Peyer's patch (tissue), 4 donors: ENCODE measurements around the gene HAND1. TPM values are rescaled to one million over a fixed set of nuclear protein-coding genes. Genes with fewer than 3 reads are reported as not detected.

Experiments used
- DNase-seq, 3 donors: peaks; one replicate each; pipeline ENCODE4 v3.0.0-alpha.2; 2017 to 2019
- H3K27ac ChIP-seq, 4 donors: fragments of 200-600 bp; sonication (generic); one replicate each; pipeline ENCODE4 v1.5.1; 2016 to 2019
- H3K27me3 ChIP-seq, 2 donors: fragments of 200-600 bp; sonication (generic); one replicate each; pipeline ENCODE4 v1.5.1; 2019
- H3K36me3 ChIP-seq, 3 donors: fragments of 200-600 bp; sonication (generic); one replicate each; pipeline ENCODE4 v1.5.1; 2016 to 2019
- H3K4me1 ChIP-seq, 4 donors: fragments of 200-600 bp; sonication (generic); one replicate each; pipeline ENCODE4 v1.5.1; 2016 to 2019
- H3K4me3 ChIP-seq, 4 donors: fragments of 200-600 bp; sonication (generic); 1 replicate in 3 of 4; 2 replicates in 1 of 4; pipeline ENCODE4 v1.5.1; 2016 to 2019; ENCODE audit warnings: mild to moderate bottlenecking in 1 of 4
- H3K9me3 ChIP-seq, 4 donors: fragments of 200-600 bp; sonication (generic); one replicate each; pipeline ENCODE4 v1.5.1; 2016 to 2019; ENCODE audit warnings: mild to moderate bottlenecking in 1 of 4
- POLR2A ChIP-seq, 2 donors: fragments of 450-650 bp; IDR thresholded peaks; one replicate each; pipeline ENCODE4 v1.5.1; 2017; ENCODE audit warnings: antibody characterized with exemption in 2 of 2, mild to moderate bottlenecking in 2 of 2, moderate library complexity in 2 of 2
- total RNA-seq, 4 donors: library from RNA; depleted of rRNA; stranded (reverse); fragments of >200 nt; gene quantifications; one replicate each; pipeline ENCODE4 v1.1.0, GENCODE V29; 2016
- TF ChIP-seq, protein P1 (sequence below), 6 experiments: fragments of 450-650 bp in 4 of 6; fragments of 200-600 bp in 2 of 6; sonication (generic) in 1 of 6; IDR thresholded peaks; one replicate each; pipeline ENCODE4 v1.5.1; 2017 to 2019; ENCODE audit warnings: antibody characterized with exemption in 6 of 6, mild to moderate bottlenecking in 3 of 6, moderate library complexity in 1 of 6

HAND1 gene
- total RNA-seq, 4 donors from 2014 or later: 0.54 to 1.8 TPM; not detected in 2

DNA sequence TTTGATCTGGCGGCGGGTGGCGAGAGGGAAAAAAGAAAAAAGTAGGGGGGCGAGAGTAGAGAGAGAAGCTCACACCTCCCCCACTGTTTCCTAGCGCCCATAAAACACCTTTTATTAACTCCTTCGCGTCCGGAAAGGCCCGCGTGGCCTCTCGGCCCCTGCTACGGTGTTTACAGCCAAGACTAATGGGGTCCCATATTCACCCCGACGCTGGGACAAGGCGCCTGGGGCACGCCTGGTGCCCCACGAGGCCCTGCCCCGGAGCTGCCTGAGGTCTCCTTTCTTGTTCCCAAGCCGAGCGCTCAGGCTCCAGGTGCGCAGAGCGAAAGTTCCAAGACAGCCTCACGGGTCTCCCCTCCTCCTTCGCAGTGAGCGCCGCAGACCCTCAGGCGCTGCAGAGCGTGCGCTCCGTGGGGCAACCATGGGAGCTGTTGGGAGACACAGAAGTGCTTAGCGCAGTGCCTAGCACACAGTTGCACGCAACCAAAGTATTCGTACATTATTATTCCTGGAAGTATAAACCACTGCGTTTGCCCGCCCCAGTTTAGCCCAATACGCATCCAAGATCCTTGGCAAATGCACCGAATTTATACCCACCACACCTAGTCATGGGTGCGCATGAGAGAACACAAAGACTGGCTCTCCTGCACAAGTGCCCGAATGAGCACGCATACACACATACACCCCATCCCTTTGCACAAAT lies 4.3 kb downstream of the HAND1 start:
- Histone ChIP-seq H3K27me3 (peaks cover 0 to 61% of the 10 kb centered on the region in 2 donors), H3K4me3 (peak overlapping the region in 1 of 4 donors; percentile 16), H3K27ac (peak overlapping the region in 1 of 4 donors; percentile 61), H3K9me3 (no peaks in the 10 kb centered on the region), H3K36me3 (no peaks in the 10 kb centered on the region), H3K4me1 (peaks cover 0 to 40% (median 14%) of the 10 kb centered on the region in 4 donors)
- no peak for DNase-seq
- TF ChIP-seq, protein P1, sequence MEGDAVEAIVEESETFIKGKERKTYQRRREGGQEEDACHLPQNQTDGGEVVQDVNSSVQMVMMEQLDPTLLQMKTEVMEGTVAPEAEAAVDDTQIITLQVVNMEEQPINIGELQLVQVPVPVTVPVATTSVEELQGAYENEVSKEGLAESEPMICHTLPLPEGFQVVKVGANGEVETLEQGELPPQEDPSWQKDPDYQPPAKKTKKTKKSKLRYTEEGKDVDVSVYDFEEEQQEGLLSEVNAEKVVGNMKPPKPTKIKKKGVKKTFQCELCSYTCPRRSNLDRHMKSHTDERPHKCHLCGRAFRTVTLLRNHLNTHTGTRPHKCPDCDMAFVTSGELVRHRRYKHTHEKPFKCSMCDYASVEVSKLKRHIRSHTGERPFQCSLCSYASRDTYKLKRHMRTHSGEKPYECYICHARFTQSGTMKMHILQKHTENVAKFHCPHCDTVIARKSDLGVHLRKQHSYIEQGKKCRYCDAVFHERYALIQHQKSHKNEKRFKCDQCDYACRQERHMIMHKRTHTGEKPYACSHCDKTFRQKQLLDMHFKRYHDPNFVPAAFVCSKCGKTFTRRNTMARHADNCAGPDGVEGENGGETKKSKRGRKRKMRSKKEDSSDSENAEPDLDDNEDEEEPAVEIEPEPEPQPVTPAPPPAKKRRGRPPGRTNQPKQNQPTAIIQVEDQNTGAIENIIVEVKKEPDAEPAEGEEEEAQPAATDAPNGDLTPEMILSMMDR (IDR thresholded peaks at IDR 0.05): no peak
- no peak for TF ChIP-seq POLR2A (IDR thresholded peaks at IDR 0.05)

DNA sequence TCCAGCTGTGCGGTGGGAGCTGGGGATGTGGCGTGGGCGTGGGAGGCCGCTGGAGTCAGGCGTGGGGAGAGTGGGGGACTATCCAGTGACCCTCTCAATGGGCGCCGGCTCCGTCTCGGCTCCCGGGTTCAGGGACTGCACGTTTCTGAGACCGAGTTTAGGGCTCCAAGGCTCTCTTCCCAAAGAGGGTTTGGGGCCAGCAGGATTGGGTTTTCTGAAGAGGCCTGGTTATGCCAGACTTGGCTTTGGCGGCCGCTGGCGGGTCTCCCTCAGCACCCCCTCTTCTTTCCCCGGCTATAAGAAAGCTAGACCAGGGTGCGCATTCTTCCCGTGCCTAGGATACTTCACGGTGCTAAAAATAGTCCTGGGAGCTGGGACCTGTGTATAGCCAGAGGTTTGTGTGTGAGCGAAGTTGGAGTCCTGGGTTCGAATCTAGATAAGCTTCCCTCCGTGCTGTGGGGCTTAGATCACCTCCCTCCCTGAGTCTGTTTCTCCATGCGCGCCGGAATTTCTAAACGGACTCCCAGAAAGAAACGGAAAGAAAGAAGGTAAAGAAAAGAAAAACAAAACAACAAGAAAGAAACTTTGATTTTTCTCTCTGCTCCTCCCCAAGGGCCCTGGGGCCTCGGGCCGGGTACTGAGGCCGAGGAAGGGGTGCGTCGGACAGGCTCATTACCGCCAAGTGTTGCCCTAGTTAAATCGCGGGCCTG lies 5.0 kb downstream of the HAND1 start:
- TF ChIP-seq POLR2A (IDR thresholded peaks at IDR 0.05): no peak
- TF ChIP-seq, protein P1 (IDR thresholded peaks at IDR 0.05): no peak
- H3K4me3 ChIP-seq: peak overlapping the region in 1 of 4 donors; percentile 16
- no peaks in the 10 kb centered on the region for H3K9me3 ChIP-seq
- H3K27me3 ChIP-seq: peaks cover 0 to 55% of the 10 kb centered on the region in 2 donors
- H3K4me1 ChIP-seq: peaks cover 0 to 33% (median 10%) of the 10 kb centered on the region in 4 donors
- no peak for DNase-seq
- H3K36me3 ChIP-seq: no peaks in the 10 kb centered on the region
- H3K27ac ChIP-seq: peak overlapping the region in 1 of 4 donors; percentile 61

GRCh38 chr5:154470947-154471870 lies 6.8 kb downstream of the HAND1 start:
- Histone ChIP-seq H3K4me1 (peaks cover 0 to 23% (median 3%) of the 10 kb centered on the region in 4 donors), H3K4me3 (no peak overlapping the region), H3K27ac (peak overlapping the region in 1 of 4 donors; percentile 25), H3K9me3 (no peaks in the 10 kb centered on the region), H3K27me3 (peaks cover 0 to 37% of the 10 kb centered on the region in 2 donors), H3K36me3 (no peaks in the 10 kb centered on the region)
- no peak for DNase-seq
- no peak for TF ChIP-seq POLR2A (IDR thresholded peaks at IDR 0.05)
- TF ChIP-seq, protein P1 (IDR thresholded peaks at IDR 0.05): no peak

DNA sequence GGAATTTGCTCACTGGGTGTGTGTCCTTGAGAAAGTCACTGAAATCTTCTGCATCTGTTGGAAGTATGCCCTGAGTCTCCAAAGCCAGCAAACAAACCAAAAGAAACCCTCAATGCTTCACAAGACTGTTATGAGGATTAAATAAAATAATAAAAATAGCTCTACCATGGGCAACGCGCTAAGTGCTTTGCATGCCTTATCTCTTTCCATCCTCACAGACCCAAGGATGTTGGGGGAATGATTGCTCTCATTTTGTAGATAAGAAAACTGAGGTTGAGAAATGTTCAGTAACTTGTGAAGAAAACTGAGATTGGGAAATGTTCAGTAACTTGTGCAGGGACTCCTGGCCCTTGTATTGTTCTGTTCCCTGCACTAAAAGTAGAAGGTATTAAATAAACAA lies 7.9 kb downstream of the HAND1 start:
- Histone ChIP-seq H3K27ac (no peak overlapping the region), H3K27me3 (peaks cover 0 to 26% of the 10 kb centered on the region in 2 donors), H3K36me3 (no peaks in the 10 kb centered on the region), H3K4me1 (peaks cover 0 to 13% (median 1%) of the 10 kb centered on the region in 4 donors), H3K4me3 (no peak overlapping the region), H3K9me3 (no peaks in the 10 kb centered on the region)
- TF ChIP-seq, protein P1 (IDR thresholded peaks at IDR 0.05): no peak
- TF ChIP-seq POLR2A (IDR thresholded peaks at IDR 0.05): no peak
- DNase-seq: no peak

DNA sequence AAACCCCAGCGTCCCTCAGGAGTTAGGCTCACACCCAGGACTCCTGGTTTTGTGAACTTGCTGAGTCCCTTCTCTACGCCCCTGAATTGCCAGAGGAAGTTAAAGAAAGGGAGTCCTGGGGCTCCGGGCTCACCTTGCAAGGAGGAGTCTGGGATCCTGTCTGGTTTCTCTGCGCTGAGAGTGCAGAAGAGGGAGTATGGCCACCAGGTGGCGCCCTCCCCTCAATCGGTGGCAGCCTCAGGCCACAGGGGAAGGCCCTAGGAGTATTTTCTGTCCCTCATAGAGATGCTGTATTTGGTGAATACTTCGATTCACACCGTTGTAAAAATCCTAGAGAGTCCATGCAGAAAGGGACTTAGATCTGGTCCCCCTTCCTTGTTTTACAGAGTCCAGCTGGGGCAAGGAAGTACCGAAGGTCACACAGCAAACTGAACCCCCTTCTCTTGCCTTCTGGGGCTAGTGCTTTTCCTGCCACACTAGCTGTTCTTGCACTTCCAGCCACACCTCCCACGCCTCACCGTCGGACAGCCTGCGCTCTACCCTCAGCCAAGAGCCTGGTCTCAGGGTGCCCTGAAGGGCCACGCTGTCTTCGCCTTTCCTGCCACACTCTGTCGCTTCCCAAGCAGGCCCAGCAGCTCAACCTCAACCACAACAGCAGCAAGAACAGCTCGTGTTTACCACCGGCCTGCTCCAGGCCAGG lies 10.2 kb downstream of the HAND1 start:
- H3K4me3 ChIP-seq: no peak overlapping the region
- peaks cover 0 to 6% of the 10 kb centered on the region in 2 donors for H3K27me3 ChIP-seq
- peaks cover 0 to 5% (median 0%) of the 10 kb centered on the region in 4 donors for H3K4me1 ChIP-seq
- peak; percentile 61 to 87 (median 83) for DNase-seq
- TF ChIP-seq, protein P1 (IDR thresholded peaks at IDR 0.05): peak; percentile 69 to 89 (median 76)
- TF ChIP-seq POLR2A (IDR thresholded peaks at IDR 0.05): no peak
- H3K9me3 ChIP-seq: no peaks in the 10 kb centered on the region
- no peak overlapping the region for H3K27ac ChIP-seq
- H3K36me3 ChIP-seq: no peaks in the 10 kb centered on the region
